H9 (cell line): Measurements from ENCODE around the gene ORM2. TPM values are rescaled to one million over a fixed set of nuclear protein-coding genes. Genes with fewer than 3 reads are reported as not detected.
"Not testable (repeated sequence)": the region's sequence is repeated elsewhere in the genome, so short reads cannot be mapped to it uniquely, and the experiment has no call there.

ENCODE experiments used
- DNase-seq: peaks from one replicate; pipeline ENCODE4 v3.0.0-alpha.2; 2017
- H2AFZ ChIP-seq: one replicate; pipeline ENCODE4 v1.6.1; 2013; ENCODE audit warnings: mild to moderate bottlenecking, low read length, control low read depth, moderate library complexity
- H2AK5ac ChIP-seq: 2 replicates; pipeline ENCODE4 v1.6.1; 2013; ENCODE audit warnings: low read length, control low read depth, mixed read lengths; ENCODE audit not compliant: insufficient read length
- H2BK120ac ChIP-seq: one replicate; pipeline ENCODE4 v1.6.1; 2013; ENCODE audit warnings: low read depth, mild to moderate bottlenecking, low read length, control low read depth, inconsistent platforms; ENCODE audit not compliant: poor library complexity, severe bottlenecking
- H2BK12ac ChIP-seq: 2 replicates; pipeline ENCODE4 v1.6.1; 2013; ENCODE audit warnings: low read length, control low read depth, mixed read lengths, low read depth; ENCODE audit not compliant: insufficient read length
- H2BK15ac ChIP-seq: 2 replicates; pipeline ENCODE4 v1.6.1; 2013; ENCODE audit warnings: low read depth, low read length, control low read depth
- H2BK20ac ChIP-seq: one replicate; pipeline ENCODE4 v1.6.1; 2013; ENCODE audit warnings: low read depth, mild to moderate bottlenecking, low read length, control low read depth, inconsistent platforms; ENCODE audit not compliant: poor library complexity, severe bottlenecking
- H2BK5ac ChIP-seq: 2 replicates; pipeline ENCODE4 v1.6.1; 2013; ENCODE audit warnings: low read length, control low read depth, mixed read lengths; ENCODE audit not compliant: insufficient read length
- H3K14ac ChIP-seq: 2 replicates; pipeline ENCODE4 v1.6.1; 2013; ENCODE audit warnings: low read length, control low read depth; ENCODE audit not compliant: insufficient read depth
- H3K18ac ChIP-seq: 2 replicates; pipeline ENCODE4 v1.6.1; 2013; ENCODE audit warnings: low read depth, mild to moderate bottlenecking, mixed read lengths, low read length, control low read depth; ENCODE audit not compliant: insufficient read length
- H3K23ac ChIP-seq: 2 replicates; pipeline ENCODE4 v1.6.1; 2013; ENCODE audit warnings: low read length, control low read depth, mixed read lengths, low read depth; ENCODE audit not compliant: insufficient read length
- H3K23me2 ChIP-seq: 2 replicates; pipeline ENCODE4 v1.6.1; 2013; ENCODE audit warnings: low read depth, mild to moderate bottlenecking, mixed read lengths, low read length, control low read depth; ENCODE audit not compliant: insufficient read length, poor library complexity, severe bottlenecking
- H3K27ac ChIP-seq: 2 replicates; pipeline ENCODE4 v1.5.1; 2013; ENCODE audit warnings: low read length, control low read depth, mixed read lengths, low read depth; ENCODE audit not compliant: insufficient read length
- H3K27me3 ChIP-seq: 2 replicates; pipeline ENCODE4 v1.6.1; 2013; ENCODE audit warnings: low read length, control low read depth, inconsistent platforms; ENCODE audit not compliant: insufficient read depth
- H3K4ac ChIP-seq: 2 replicates; pipeline ENCODE4 v1.6.1; 2013; ENCODE audit warnings: low read depth, mild to moderate bottlenecking, control low read depth, inconsistent platforms, low read length, moderate library complexity
- H3K4me1 ChIP-seq: 2 replicates; pipeline ENCODE4 v1.6.1; 2013; ENCODE audit warnings: low read length, control low read depth, inconsistent platforms; ENCODE audit not compliant: insufficient read depth
- H3K4me2 ChIP-seq: 2 replicates; pipeline ENCODE4 v1.6.1; 2013; ENCODE audit warnings: low read length, control low read depth, mixed read lengths; ENCODE audit not compliant: insufficient read length, insufficient read depth
- H3K56ac ChIP-seq: 2 replicates; pipeline ENCODE4 v1.6.1; 2013; ENCODE audit warnings: low read depth, mild to moderate bottlenecking, mixed read lengths, low read length, control low read depth; ENCODE audit not compliant: insufficient read length
- H3K79me1 ChIP-seq: 2 replicates; pipeline ENCODE4 v1.6.1; 2013; ENCODE audit warnings: low read depth, mild to moderate bottlenecking, moderate library complexity, low read length, control low read depth, inconsistent platforms; ENCODE audit not compliant: insufficient read depth, poor library complexity, severe bottlenecking
- H3K79me2 ChIP-seq: 2 replicates; pipeline ENCODE4 v1.6.1; 2013; ENCODE audit warnings: low read length, control low read depth, inconsistent platforms; ENCODE audit not compliant: insufficient read depth
- H3K9ac ChIP-seq: 2 replicates; pipeline ENCODE4 v1.6.1; 2013; ENCODE audit warnings: low read length, control low read depth, mixed read lengths; ENCODE audit not compliant: insufficient read length; ENCODE audit errors: extremely low read depth
- H3K9me3 ChIP-seq: one replicate; pipeline ENCODE4 v1.6.1; 2013; ENCODE audit warnings: low read depth, low read length, inconsistent platforms; ENCODE audit not compliant: control insufficient read depth
- H3T11ph ChIP-seq: one replicate; pipeline ENCODE4 v1.6.1; 2013; ENCODE audit warnings: mild to moderate bottlenecking, low read length, control low read depth, inconsistent platforms
- H4K20me1 ChIP-seq: one replicate; pipeline ENCODE4 v1.6.1; 2013; ENCODE audit not compliant: control insufficient read depth, insufficient read length, insufficient read depth
- H4K5ac ChIP-seq: 2 replicates; pipeline ENCODE4 v1.6.1; 2013; ENCODE audit warnings: low read depth, mild to moderate bottlenecking, mixed read lengths, low read length, control low read depth; ENCODE audit not compliant: insufficient read length
- H4K8ac ChIP-seq: replicated peaks from 2 replicates; pipeline ENCODE4 v1.6.1; 2013; ENCODE audit warnings: low read length, control low read depth, mixed read lengths, low read depth; ENCODE audit not compliant: insufficient read length
- H4K91ac ChIP-seq: 2 replicates; pipeline ENCODE4 v1.6.1; 2013; ENCODE audit warnings: low read depth, mild to moderate bottlenecking, moderate library complexity, mixed read lengths, low read length, control low read depth; ENCODE audit not compliant: insufficient read length
- H3K27ac Mint-ChIP-seq, 3 experiments: 2 replicates in 2 of 3; 3 replicates in 1 of 3; pipeline ENCODE4 v1.8.0; 2020 to 2021; ENCODE audit warnings: mixed read lengths in 3 of 3, mild to moderate bottlenecking in 1 of 3, moderate library complexity in 1 of 3
- H3K27me3 Mint-ChIP-seq: 2 replicates; pipeline ENCODE4 v1.8.0; 2021; ENCODE audit warnings: low read depth, mild to moderate bottlenecking, moderate library complexity, mixed read lengths
- H3K36me3 Mint-ChIP-seq, 3 experiments: 2 replicates in 2 of 3; 3 replicates in 1 of 3; pipeline ENCODE4 v1.8.0; 2020 to 2021; ENCODE audit warnings: low read depth in 3 of 3, mixed read lengths in 3 of 3; ENCODE audit not compliant: insufficient read depth in 1 of 3
- H3K4me1 Mint-ChIP-seq, 2 experiments: 2 replicates each; pipeline ENCODE4 v1.8.0; 2020; ENCODE audit warnings: mixed read lengths in 2 of 2
- H3K4me3 Mint-ChIP-seq, 2 experiments: 2 replicates in 1 of 2; 3 replicates in 1 of 2; pipeline ENCODE4 v1.8.0; 2020 to 2021; ENCODE audit warnings: mild to moderate bottlenecking in 2 of 2, mixed read lengths in 2 of 2, moderate library complexity in 1 of 2
- H3K9me3 Mint-ChIP-seq, 2 experiments: 2 replicates in 1 of 2; 3 replicates in 1 of 2; pipeline ENCODE4 v1.8.0; 2020; ENCODE audit warnings: mild to moderate bottlenecking in 2 of 2, mixed read lengths in 2 of 2, moderate library complexity in 1 of 2
- WGBS: extraction: QIAGEN DNeasy Blood & Tissue Kit; methylation state at CpG from one replicate; pipeline ENCODE4 v1.1.7; 2013; ENCODE audit warnings: missing lambda C conversion rate, low lambda C conversion rate, mixed read lengths; ENCODE audit not compliant: insufficient read length; ENCODE audit errors: extremely low coverage; 5-methylcytosine and 5-hydroxymethylcytosine counted together
- total RNA-seq: library from RNA; stranded (reverse); gene quantifications from 2 replicates; pipeline ENCODE4 v1.2.1, GENCODE V29; 2021

The ORM2 gene
- total RNA-seq, 1 experiment from 2014 or later, result 1.2 TPM

- not testable (repeated sequence) for H3K4ac ChIP-seq, H3K9me3 ChIP-seq, DNase-seq, H3K14ac ChIP-seq, H3K4me2 ChIP-seq, H3K27ac ChIP-seq, H3K27me3 Mint-ChIP-seq, H3K9me3 Mint-ChIP-seq, H3K27me3 ChIP-seq, H3T11ph ChIP-seq, H3K79me1 ChIP-seq, H4K91ac ChIP-seq, H3K18ac ChIP-seq, H3K36me3 Mint-ChIP-seq, H3K27ac Mint-ChIP-seq, H3K23me2 ChIP-seq, H3K56ac ChIP-seq, H2AK5ac ChIP-seq, H2BK120ac ChIP-seq, H3K9ac ChIP-seq, H3K4me1 ChIP-seq, H3K4me1 Mint-ChIP-seq, H2AFZ ChIP-seq, H2BK5ac ChIP-seq, H2BK15ac ChIP-seq, H3K23ac ChIP-seq, H4K5ac ChIP-seq, H3K79me2 ChIP-seq, H4K20me1 ChIP-seq, H2BK12ac ChIP-seq, H4K8ac ChIP-seq, H2BK20ac ChIP-seq, H3K4me3 Mint-ChIP-seq
- WGBS, result no CpG with 5 or more reads among the region's 12 CpGs
Observed at GRCh38 chr9:114328937-114329624, 588 bp upstream of the ORM2 start.
